Trophoblast cell (in vitro differentiated cells and primary cell): ENCODE results near the gene SLC27A2.

Experiments used
- DNase-seq, 2 donors: peaks; one replicate each; pipeline ENCODE4 v3.0.0-alpha.2; 2016
- H2AFZ ChIP-seq: 2 replicates; pipeline ENCODE4 v1.6.1; 2013; ENCODE audit warnings: low read length, moderate library complexity, mild to moderate bottlenecking; ENCODE audit not compliant: insufficient read depth, poor library complexity
- H2AK5ac ChIP-seq: 2 replicates; pipeline ENCODE4 v1.6.1; 2013; ENCODE audit warnings: mild to moderate bottlenecking, low read length
- H2BK120ac ChIP-seq: 2 replicates; pipeline ENCODE4 v1.6.1; 2013; ENCODE audit warnings: low read length, mild to moderate bottlenecking, moderate library complexity; ENCODE audit not compliant: insufficient read depth, poor library complexity
- H2BK12ac ChIP-seq: 2 replicates; pipeline ENCODE4 v1.6.1; 2013; ENCODE audit warnings: mild to moderate bottlenecking, low read length, moderate library complexity
- H2BK5ac ChIP-seq: 2 replicates; pipeline ENCODE4 v1.6.1; 2013; ENCODE audit warnings: low read length, low read depth, moderate library complexity, mild to moderate bottlenecking; ENCODE audit not compliant: poor library complexity
- H3K14ac ChIP-seq: 2 replicates; pipeline ENCODE4 v1.6.1; 2013; ENCODE audit warnings: mild to moderate bottlenecking, low read length
- H3K18ac ChIP-seq: 2 replicates; pipeline ENCODE4 v1.6.1; 2013; ENCODE audit warnings: mild to moderate bottlenecking, low read length
- H3K23ac ChIP-seq: 2 replicates; pipeline ENCODE4 v1.6.1; 2013; ENCODE audit warnings: low read length
- H3K27ac ChIP-seq: 2 replicates; pipeline ENCODE4 v1.5.1; 2013; ENCODE audit warnings: low read depth, mild to moderate bottlenecking, inconsistent platforms, low read length, moderate library complexity
- H3K27me3 ChIP-seq: 2 replicates; pipeline ENCODE4 v1.6.1; 2013; ENCODE audit warnings: inconsistent platforms, mild to moderate bottlenecking, low read length, moderate library complexity; ENCODE audit not compliant: insufficient read depth
- H3K36me3 ChIP-seq, 2 experiments: 1 replicate in 1 of 2; 2 replicates in 1 of 2; pipeline ENCODE4 v1.6.1; 2013; ENCODE audit warnings: low read length in 2 of 2, mild to moderate bottlenecking in 2 of 2, moderate library complexity in 1 of 2; ENCODE audit not compliant: insufficient read depth in 2 of 2, control insufficient read depth in 1 of 2
- H3K4ac ChIP-seq: 2 replicates; pipeline ENCODE4 v1.6.1; 2013; ENCODE audit warnings: low read depth, mild to moderate bottlenecking, low read length, moderate library complexity
- H3K4me1 ChIP-seq, 2 experiments: 1 replicate in 1 of 2; 2 replicates in 1 of 2; pipeline ENCODE4 v1.6.1; 2013; ENCODE audit warnings: low read length in 2 of 2, mild to moderate bottlenecking in 2 of 2, moderate library complexity in 1 of 2; ENCODE audit not compliant: insufficient read depth in 2 of 2, control insufficient read depth in 1 of 2
- H3K4me2 ChIP-seq: 2 replicates; pipeline ENCODE4 v1.6.1; 2013; ENCODE audit warnings: inconsistent platforms, mild to moderate bottlenecking, low read length, moderate library complexity
- H3K4me3 ChIP-seq: 2 replicates; pipeline ENCODE4 v1.5.1; 2013; ENCODE audit warnings: mild to moderate bottlenecking, low read depth, low read length, inconsistent platforms
- H3K79me1 ChIP-seq: one replicate; pipeline ENCODE4 v1.6.1; 2013; ENCODE audit warnings: low read length
- H3K79me2 ChIP-seq: 2 replicates; pipeline ENCODE4 v1.6.1; 2013; ENCODE audit warnings: low read length, mild to moderate bottlenecking; ENCODE audit not compliant: control insufficient read depth, insufficient read depth, poor library complexity
- H3K9ac ChIP-seq: 2 replicates; pipeline ENCODE4 v1.6.1; 2013; ENCODE audit warnings: mild to moderate bottlenecking, low read length
- H3K9me3 ChIP-seq: 2 replicates; pipeline ENCODE4 v1.6.1; 2013; ENCODE audit warnings: low read depth, mild to moderate bottlenecking, control low read depth, inconsistent platforms, low read length; ENCODE audit not compliant: insufficient read depth
- H4K12ac ChIP-seq: 2 replicates; pipeline ENCODE4 v1.6.1; 2013; ENCODE audit warnings: low read depth, mild to moderate bottlenecking, low read length, moderate library complexity
- H4K8ac ChIP-seq: 2 replicates; pipeline ENCODE4 v1.6.1; 2013; ENCODE audit warnings: low read depth, mild to moderate bottlenecking, low read length, moderate library complexity
- H4K91ac ChIP-seq: one replicate; pipeline ENCODE4 v1.6.1; 2013; ENCODE audit warnings: low read depth, mild to moderate bottlenecking, low read length, moderate library complexity
- WGBS: extraction: QIAGEN DNeasy Blood & Tissue Kit; methylation state at CpG from one replicate; pipeline ENCODE4 v1.1.7; 2013; ENCODE audit warnings: missing lambda C conversion rate; ENCODE audit not compliant: insufficient read length, insufficient coverage; ENCODE audit errors: extremely low coverage; 5-methylcytosine and 5-hydroxymethylcytosine counted together

SLC27A2 gene

DNA sequence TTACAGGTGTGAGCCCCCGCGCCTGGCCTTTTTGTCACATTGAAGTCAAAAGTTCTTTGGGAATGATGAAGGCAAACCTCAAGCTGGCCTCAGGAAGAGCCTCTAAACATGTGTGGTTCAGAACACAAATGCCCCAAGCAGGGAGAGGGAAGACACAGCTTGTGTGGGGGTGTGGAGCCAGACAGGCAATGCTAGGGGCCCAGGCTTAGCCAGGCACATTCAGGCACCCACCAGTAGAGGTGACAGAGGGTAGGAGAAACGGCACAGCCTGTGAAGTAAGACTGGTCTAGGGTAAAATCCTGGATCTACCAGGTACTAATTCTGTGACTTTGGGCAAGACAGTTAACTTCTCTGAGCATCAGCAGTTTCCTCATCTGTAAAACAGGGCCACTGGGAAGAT lies 80.0 kb downstream of the SLC27A2 start:
- H2BK12ac ChIP-seq, result no peak overlapping the region
- H3K4me3 ChIP-seq, result no peak overlapping the region
- H3K36me3 ChIP-seq, result no peaks in the 10 kb centered on the region
- H3K9ac ChIP-seq, result no peak overlapping the region
- no peak overlapping the region for H2BK120ac ChIP-seq
- H3K4me2 ChIP-seq, result no peak overlapping the region
- no peak overlapping the region for H2BK5ac ChIP-seq
- H4K12ac ChIP-seq, result no peak overlapping the region
- no peak overlapping the region for H2AK5ac ChIP-seq
- H3K23ac ChIP-seq, result no peak overlapping the region
- no peak overlapping the region for H3K14ac ChIP-seq
- DNase-seq, result no peak
- peaks cover 0 to 5% of the 10 kb centered on the region in 2 experiments for H3K4me1 ChIP-seq
- H3K27me3 ChIP-seq, result no peaks in the 10 kb centered on the region
- H3K4ac ChIP-seq, result no peak overlapping the region
- H4K8ac ChIP-seq, result no peak overlapping the region
- H3K27ac ChIP-seq, result no peak overlapping the region
- H3K9me3 ChIP-seq, result peaks cover 6% of the 10 kb centered on the region
- H3K18ac ChIP-seq, result no peak overlapping the region
- no peaks in the 10 kb centered on the region for H3K79me1 ChIP-seq
- WGBS, result no CpG with 5 or more reads among the region's 3 CpGs
- H3K79me2 ChIP-seq, result no peaks in the 10 kb centered on the region
- H4K91ac ChIP-seq, result no peak overlapping the region
- H2AFZ ChIP-seq, result no peak overlapping the region

DNA sequence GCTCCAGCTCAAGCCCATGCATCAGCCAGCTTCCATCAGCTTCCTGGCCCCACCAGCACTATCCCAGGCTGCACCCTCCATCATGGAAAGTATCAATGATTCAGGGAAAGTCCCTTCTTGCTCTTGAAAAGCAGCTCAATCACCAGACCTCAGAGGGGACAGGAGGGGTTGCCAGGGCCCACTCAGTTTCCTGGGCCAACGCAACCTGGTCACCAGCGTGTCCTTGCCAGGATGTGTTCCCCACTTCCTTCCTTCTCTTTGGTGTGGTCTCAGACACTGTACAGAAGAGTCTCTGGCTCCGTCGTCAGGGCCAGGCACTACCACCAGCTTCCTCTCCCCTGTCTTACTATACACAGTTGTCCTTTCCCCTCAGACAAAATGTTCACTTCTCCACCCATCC lies 80.5 kb downstream of the SLC27A2 start:
- no peak overlapping the region for H3K23ac ChIP-seq
- H3K9me3 ChIP-seq, result peaks cover 3% of the 10 kb centered on the region
- peaks cover 0 to under 1% of the 10 kb centered on the region in 2 experiments for H3K4me1 ChIP-seq
- H3K14ac ChIP-seq, result no peak overlapping the region
- H2BK12ac ChIP-seq, result no peak overlapping the region
- no peak overlapping the region for H2BK120ac ChIP-seq
- no peaks in the 10 kb centered on the region for H3K79me2 ChIP-seq
- H3K9ac ChIP-seq, result no peak overlapping the region
- no peak overlapping the region for H4K8ac ChIP-seq
- H3K79me1 ChIP-seq, result no peaks in the 10 kb centered on the region
- no peak overlapping the region for H4K91ac ChIP-seq
- no peak overlapping the region for H4K12ac ChIP-seq
- H3K27ac ChIP-seq, result no peak overlapping the region
- no peaks in the 10 kb centered on the region for H3K27me3 ChIP-seq
- H3K4me2 ChIP-seq, result no peak overlapping the region
- H2BK5ac ChIP-seq, result no peak overlapping the region
- no peak for DNase-seq
- H3K4ac ChIP-seq, result no peak overlapping the region
- no peaks in the 10 kb centered on the region for H3K36me3 ChIP-seq
- H2AFZ ChIP-seq, result no peak overlapping the region
- H3K4me3 ChIP-seq, result no peak overlapping the region
- no peak overlapping the region for H3K18ac ChIP-seq
- no peak overlapping the region for H2AK5ac ChIP-seq
- no CpG with 5 or more reads among the region's 4 CpGs for WGBS

DNA sequence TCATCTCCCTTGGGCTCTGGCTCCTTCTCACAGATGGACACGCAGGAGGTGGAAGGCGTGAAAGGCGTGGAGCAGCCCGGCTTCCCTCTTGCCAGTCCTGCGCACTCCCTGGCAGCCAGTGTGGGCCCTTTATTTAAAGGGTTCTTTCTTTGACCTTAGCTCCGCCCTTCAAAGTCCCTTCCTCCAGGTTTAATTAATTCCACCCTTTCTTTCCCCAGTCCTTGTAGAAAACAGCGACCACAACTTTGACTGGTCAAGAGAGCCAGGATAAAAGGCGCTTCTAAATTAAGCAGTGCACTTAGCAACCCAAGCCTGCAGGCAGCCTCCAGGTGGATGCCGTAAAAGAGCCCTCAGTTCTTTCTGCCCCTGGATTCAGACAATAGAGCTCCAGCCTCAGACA lies 83.6 kb downstream of the SLC27A2 start, which contains the start of gene HDC:
HDC (minus strand) TSS at position 107 of the 400 bp plus-strand sequence; CDS start at position 4, 103 bp downstream.
- Histone ChIP-seq H2BK5ac (no peak within 1 kb of the TSS), H2BK120ac (no peak within 1 kb of the TSS), H3K9ac (no peak within 1 kb of the TSS), H4K91ac (no peak within 1 kb of the TSS), H2BK12ac (no peak within 1 kb of the TSS), H3K14ac (no peak within 1 kb of the TSS), H2AFZ (no peak within 1 kb of the TSS), H2AK5ac (no peak within 1 kb of the TSS), H4K12ac (no peak within 1 kb of the TSS), H3K4me3 (no peak within 1 kb of the TSS), H3K36me3 (no peaks in the 10 kb centered on the region), H3K4ac (no peak within 1 kb of the TSS), H3K18ac (no peak within 1 kb of the TSS), H3K4me2 (no peak within 1 kb of the TSS), H3K79me1 (no peaks in the 10 kb centered on the region), H3K79me2 (no peaks in the 10 kb centered on the region), H3K9me3 (peaks cover 3% of the 10 kb centered on the region), H3K4me1 (no peaks in the 10 kb centered on the region), H3K27me3 (no peaks in the 10 kb centered on the region), H3K23ac (no peak within 1 kb of the TSS), H4K8ac (no peak within 1 kb of the TSS), H3K27ac (no peak within 1 kb of the TSS)
- no CpG with 5 or more reads among the region's 9 CpGs for WGBS
- DNase-seq, result no peak

DNA sequence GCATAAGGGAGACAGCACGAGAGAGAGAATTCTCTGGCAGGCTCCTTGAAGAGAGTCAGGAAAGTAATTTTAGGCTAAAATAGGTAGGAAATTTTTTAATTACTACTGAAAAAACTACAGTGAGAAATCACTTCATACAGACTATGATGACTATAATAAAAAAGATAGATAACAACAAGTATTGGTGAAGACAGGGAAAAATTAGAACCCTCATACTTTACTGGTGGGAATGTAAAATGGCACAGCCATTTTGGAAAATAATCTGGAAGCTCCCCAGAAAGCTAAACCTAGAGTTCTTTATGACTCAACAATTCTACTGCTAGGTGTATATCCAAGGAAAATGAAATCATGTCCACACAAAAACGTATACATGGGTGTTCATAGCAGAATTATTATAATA lies 85.6 kb downstream of the SLC27A2 start:
- H3K36me3 ChIP-seq, result no peaks in the 10 kb centered on the region
- H3K23ac ChIP-seq, result no peak overlapping the region
- no peak overlapping the region for H3K4ac ChIP-seq
- H3K27me3 ChIP-seq, result no peaks in the 10 kb centered on the region
- WGBS, result no CpG with 5 or more reads among the region's 2 CpGs
- H2BK5ac ChIP-seq, result no peak overlapping the region
- H3K4me3 ChIP-seq, result no peak overlapping the region
- no peak overlapping the region for H2BK12ac ChIP-seq
- H3K4me2 ChIP-seq, result no peak overlapping the region
- no peak overlapping the region for H3K27ac ChIP-seq
- no peaks in the 10 kb centered on the region for H3K79me2 ChIP-seq
- peaks cover 3% of the 10 kb centered on the region for H3K9me3 ChIP-seq
- no peak overlapping the region for H4K12ac ChIP-seq
- no peak overlapping the region for H3K9ac ChIP-seq
- H2BK120ac ChIP-seq, result no peak overlapping the region
- no peaks in the 10 kb centered on the region for H3K79me1 ChIP-seq
- DNase-seq, result no peak
- no peak overlapping the region for H3K18ac ChIP-seq
- no peak overlapping the region for H4K91ac ChIP-seq
- H2AFZ ChIP-seq, result no peak overlapping the region
- no peaks in the 10 kb centered on the region for H3K4me1 ChIP-seq
- no peak overlapping the region for H4K8ac ChIP-seq
- no peak overlapping the region for H3K14ac ChIP-seq
- H2AK5ac ChIP-seq, result no peak overlapping the region
